Measurements from ENCODE around the gene GRAMD1A. TPM values are rescaled to one million over a fixed set of nuclear protein-coding genes. Genes with fewer than 3 reads are reported as not detected.
"Not testable (repeated sequence)": the region's sequence is repeated elsewhere in the genome, so short reads cannot be mapped to it uniquely, and the experiment has no call there.

GRAMD1A gene
- polyA plus RNA-seq, 1 donor from 2014 or later: 18.1 TPM

GRCh38 chr19:34990578-34991192 is 9.4 kb upstream of the GRAMD1A start:
- Mint-ChIP-seq H3K4me1 (peaks cover 0 to 5% (median 0%) of the 10 kb centered on the region in 3 donors), H3K27ac (no peak overlapping the region), H3K4me3 (no peak overlapping the region), H3K27me3 (peaks cover 3% of the 10 kb centered on the region), H3K9me3 (no peaks in the 10 kb centered on the region), H3K36me3 (peaks cover 3% of the 10 kb centered on the region)

DNA sequence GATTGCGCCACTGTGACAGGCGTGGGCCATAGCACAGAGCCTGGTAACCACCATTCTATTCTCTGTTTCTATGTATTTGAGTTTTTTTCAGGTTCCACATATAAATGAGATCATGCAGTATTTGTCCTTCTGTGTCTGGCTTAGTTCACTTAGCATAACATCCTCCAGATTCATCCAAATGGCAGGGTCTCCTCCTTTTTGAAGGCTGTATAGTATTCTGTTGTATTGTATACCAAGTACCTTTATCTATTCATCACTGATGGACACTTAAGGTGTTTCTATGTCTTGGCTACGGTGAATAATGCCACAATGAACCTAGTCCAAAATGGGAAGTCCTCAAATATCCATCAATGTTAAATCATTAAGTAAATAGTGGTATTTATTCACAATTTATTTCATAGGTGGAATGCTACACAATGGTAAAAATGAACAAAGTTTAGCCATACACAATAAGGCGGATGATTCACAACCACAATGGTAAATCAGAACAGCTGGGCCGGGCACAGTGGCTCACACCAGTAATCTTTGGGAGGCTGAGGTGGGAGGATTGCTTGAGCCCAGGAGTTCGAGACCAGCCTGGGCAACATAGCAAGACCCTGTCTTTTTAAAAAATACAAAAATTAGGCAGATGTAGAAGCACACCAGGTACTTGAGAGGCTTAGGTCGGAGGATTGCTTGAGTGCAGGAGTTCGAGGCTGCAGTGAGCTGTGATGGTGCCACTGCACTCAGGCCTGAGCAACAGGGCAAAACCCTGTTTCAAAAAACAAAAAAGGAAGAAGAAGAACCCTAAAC is 8.4 kb upstream of the GRAMD1A start:
- H3K27ac Mint-ChIP-seq: no peak overlapping the region
- H3K36me3 Mint-ChIP-seq: peaks cover 3% of the 10 kb centered on the region
- H3K9me3 Mint-ChIP-seq: no peaks in the 10 kb centered on the region
- H3K27me3 Mint-ChIP-seq: peaks cover 3% of the 10 kb centered on the region
- H3K4me3 Mint-ChIP-seq: no peak overlapping the region
- peaks cover 0 to 3% (median 0%) of the 10 kb centered on the region in 3 donors for H3K4me1 Mint-ChIP-seq

DNA sequence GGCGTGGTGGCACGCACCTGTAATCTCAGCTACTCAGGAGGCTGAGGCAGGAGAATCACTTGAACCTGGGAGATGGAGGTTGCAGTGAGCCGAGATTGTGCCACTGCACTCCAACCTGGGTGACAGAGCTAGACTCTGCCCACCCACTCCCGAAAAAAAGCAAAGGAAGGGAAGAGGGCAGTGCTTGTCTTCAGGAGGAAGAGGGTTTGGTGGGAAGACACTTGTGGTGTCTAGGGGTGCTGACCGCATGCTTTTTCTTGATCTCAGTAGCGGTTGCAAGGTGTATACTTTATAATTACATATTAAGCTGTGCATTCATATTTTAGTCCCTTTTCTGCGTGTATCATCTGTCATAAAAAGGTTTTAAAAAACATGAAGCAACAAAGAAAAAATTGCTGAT is 7.5 kb upstream of the GRAMD1A start:
- not testable (repeated sequence) for H3K27ac Mint-ChIP-seq, H3K27me3 Mint-ChIP-seq, H3K4me3 Mint-ChIP-seq, H3K4me1 Mint-ChIP-seq, H3K36me3 Mint-ChIP-seq, H3K9me3 Mint-ChIP-seq

GRCh38 chr19:34994286-34994642 is 5.9 kb upstream of the GRAMD1A start:
- Mint-ChIP-seq H3K4me3 (peak overlapping the region in 1 of 4 donors; percentile 69), H3K27me3 (no peaks in the 10 kb centered on the region), H3K4me1 (peaks cover 10 to 15% (median 14%) of the 10 kb centered on the region in 3 donors), H3K36me3 (peaks cover 3% of the 10 kb centered on the region), H3K27ac (no peak overlapping the region), H3K9me3 (no peaks in the 10 kb centered on the region)

DNA sequence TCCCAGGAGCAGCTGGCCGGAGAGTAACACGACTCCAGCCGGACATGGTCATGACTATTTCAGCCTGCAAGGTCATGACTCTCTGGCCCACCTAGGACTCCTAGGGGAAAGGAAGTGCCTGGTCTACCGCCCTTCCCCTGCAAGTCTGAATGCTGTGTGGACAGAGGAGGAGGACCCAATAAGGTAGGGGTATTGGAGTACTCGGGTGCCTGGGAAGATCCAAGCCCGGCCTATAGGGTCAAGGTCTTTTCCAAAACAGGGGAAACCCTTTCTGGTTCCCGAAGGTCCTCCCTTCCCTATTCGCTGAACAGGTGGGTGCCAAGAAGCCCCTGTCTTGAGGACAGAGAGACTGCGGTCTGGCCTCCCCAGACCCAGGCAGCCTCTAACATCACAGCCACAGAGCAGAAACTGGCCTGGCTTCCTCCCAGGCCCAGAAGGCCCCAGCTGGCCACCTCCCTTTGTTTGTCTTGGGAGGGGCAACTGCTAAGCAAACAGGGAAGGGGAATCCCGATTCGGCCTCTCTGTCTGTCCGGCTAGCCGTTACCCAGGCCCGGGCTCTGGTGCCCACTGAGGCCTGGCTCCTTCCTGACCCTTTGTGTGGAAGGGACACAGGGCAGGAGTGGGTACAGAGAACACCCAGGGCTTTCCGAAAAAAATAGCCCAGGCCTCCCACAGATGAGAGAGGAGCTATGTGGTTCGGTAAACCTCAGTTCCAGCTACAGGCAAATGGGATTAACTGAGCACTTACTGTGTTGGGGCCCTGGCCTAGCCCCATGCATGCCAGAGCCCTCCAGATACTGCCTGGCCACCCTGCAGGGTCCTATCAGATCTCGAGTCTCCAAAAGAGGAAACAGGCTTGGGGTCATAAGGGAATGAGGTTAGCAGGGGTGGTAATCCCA is 5.2 kb upstream of the GRAMD1A start:
- Mint-ChIP-seq H3K27me3 (no peaks in the 10 kb centered on the region), H3K36me3 (peaks cover 3% of the 10 kb centered on the region), H3K4me3 (peak overlapping the region in 2 of 4 donors; percentile 33 to 58), H3K4me1 (peaks cover 10 to 15% (median 14%) of the 10 kb centered on the region in 3 donors), H3K9me3 (no peaks in the 10 kb centered on the region), H3K27ac (no peak overlapping the region)

DNA sequence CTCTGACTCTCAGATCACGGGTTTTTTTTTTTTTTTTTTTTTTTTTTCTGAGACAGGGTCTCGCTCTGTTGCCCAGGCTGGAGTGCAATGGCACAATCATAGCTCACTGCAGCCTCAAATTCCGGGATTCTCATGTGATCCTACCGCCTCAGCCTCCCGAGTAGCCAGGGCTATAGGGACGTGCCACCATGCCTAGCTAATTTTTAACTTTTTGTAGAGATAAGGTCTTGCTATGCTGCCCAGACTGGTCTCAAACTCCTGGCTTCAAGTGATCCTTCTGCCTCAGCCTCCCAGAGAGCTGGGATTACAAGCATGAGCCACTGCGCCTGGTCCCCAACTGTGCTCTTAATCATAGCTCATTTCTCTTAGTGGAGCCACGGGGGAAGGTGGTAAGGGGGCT is 4.6 kb upstream of the GRAMD1A start:
- peaks cover 10 to 15% (median 13%) of the 10 kb centered on the region in 3 donors for H3K4me1 Mint-ChIP-seq
- peaks cover 3% of the 10 kb centered on the region for H3K36me3 Mint-ChIP-seq
- H3K4me3 Mint-ChIP-seq: peak overlapping the region in 1 of 4 donors; percentile 9
- no peak overlapping the region for H3K27ac Mint-ChIP-seq
- no peaks in the 10 kb centered on the region for H3K9me3 Mint-ChIP-seq
- H3K27me3 Mint-ChIP-seq: no peaks in the 10 kb centered on the region

DNA sequence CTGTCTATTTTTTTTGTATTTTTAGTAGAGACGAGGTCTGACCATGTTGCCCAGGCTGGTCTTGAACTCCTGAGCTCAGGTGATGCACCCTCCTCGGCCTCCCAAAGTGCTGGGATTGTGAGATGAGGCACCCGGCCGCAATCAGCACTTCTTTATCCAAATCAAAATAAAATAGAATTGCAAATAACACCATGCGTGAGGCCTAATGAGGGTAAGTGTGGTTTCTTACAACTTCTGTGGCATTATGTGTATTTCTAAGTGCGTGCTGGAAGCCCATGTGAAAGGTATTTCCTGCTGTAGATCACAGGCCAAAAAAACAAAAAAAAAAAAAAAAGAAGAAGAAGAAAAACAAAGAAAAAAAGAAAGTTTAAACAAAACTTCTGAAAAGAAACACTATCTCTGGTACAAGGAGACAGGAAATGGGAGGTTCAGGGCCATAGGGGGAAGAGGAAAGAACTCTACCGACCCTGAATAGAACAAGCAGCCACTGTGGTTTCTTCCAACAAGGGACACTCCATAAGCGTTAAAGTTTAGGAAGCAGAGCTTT is 3.0 kb upstream of the GRAMD1A start:
- H3K27ac Mint-ChIP-seq: peak overlapping the region; percentile 31 to 71 (median 52)
- peak overlapping the region in 3 of 4 donors; percentile 45 to 86 (median 85) for H3K4me3 Mint-ChIP-seq
- no peaks in the 10 kb centered on the region for H3K9me3 Mint-ChIP-seq
- peaks cover 3% of the 10 kb centered on the region for H3K36me3 Mint-ChIP-seq
- peaks cover 19 to 23% (median 22%) of the 10 kb centered on the region in 3 donors for H3K4me1 Mint-ChIP-seq
- no peaks in the 10 kb centered on the region for H3K27me3 Mint-ChIP-seq

DNA sequence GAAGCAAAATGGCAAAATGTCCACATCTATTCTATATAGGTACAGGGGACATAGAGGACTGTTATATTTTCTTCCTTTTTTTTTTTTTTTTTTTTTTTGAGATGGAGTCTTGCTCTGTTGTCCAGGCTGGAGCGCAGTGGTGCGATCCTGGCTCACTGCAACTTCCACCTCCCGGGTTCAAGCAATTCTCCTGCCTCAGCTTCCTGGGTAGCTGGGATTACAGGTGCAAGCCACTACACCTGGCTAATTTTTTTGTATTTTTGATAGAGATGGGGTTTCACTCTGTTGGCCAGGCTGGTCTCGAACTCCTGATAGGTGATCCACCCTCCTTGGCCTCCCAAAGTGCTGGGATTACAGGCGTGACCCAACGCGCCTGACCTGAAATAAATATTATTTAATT is 1.9 kb upstream of the GRAMD1A start:
- Mint-ChIP-seq H3K4me3 (peak overlapping the region in 2 of 4 donors; percentile 85 to 88), H3K4me1 (peaks cover 28 to 33% (median 31%) of the 10 kb centered on the region in 3 donors)
- H3K27ac Mint-ChIP-seq, H3K9me3 Mint-ChIP-seq, H3K36me3 Mint-ChIP-seq, H3K27me3 Mint-ChIP-seq: not testable (repeated sequence)

DNA sequence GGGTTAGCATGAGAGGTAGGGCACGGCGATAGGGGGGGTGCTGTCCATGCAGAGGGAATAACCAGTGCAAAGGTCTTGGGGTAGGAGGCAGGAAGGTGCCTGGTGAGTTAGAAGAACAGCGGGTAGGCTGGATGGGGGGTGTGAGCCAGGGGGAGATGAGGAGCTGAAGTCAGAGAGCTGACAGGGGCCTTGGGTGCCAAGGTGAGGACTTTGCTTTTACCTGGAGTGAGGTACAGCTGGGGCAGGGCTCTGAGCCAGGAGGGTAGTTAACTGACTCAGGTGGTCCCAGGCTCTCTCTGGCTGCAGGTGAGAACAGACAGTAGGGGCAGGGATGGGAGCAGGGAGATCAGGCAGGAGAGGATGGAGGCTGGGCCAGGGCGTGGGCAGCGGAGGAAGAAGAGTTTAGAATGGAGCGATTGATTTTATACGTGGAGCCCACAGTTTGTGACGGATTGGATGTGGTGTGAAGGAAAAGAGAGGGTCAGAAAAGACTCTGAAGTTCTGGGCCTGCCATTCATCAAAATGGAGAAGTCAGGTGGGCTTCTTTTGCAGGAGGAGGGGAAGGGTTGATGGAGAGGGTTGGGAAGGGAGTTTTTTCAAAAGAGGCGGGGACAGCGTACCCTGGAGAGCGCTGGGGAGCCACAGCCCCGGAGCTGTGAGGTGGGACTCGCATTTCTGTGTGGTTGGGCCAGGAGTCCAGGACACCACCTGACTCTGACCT is 1.2 kb upstream of the GRAMD1A start:
- peak overlapping the region; percentile 81 to 93 (median 86) for H3K4me3 Mint-ChIP-seq
- peak overlapping the region in 2 of 3 donors; percentile 75 to 95 for H3K27ac Mint-ChIP-seq
- peaks cover 3% of the 10 kb centered on the region for H3K36me3 Mint-ChIP-seq
- H3K27me3 Mint-ChIP-seq: no peaks in the 10 kb centered on the region
- H3K4me1 Mint-ChIP-seq: peaks cover 33 to 38% (median 37%) of the 10 kb centered on the region in 3 donors
- no peaks in the 10 kb centered on the region for H3K9me3 Mint-ChIP-seq

DNA sequence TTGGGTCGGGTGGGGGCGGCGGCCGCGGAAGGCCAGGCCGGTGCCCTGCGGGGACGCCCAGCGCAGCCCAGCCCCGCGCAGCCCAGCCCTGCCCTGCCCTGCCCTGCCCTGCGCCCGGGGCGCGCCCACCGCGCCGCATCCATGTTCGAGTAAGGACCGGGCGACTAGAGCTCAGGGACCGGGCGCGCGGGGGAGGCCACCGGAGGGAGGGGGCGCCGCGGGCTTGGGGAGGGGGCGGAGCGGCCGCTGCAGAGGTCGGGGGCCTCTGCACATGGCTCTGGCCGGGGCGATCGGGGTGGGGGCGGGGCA is 169 bp downstream of the GRAMD1A start:
- Mint-ChIP-seq H3K27me3 (no peaks in the 10 kb centered on the region), H3K27ac (no peak overlapping the region), H3K4me3 (peak overlapping the region in 2 of 4 donors; percentile 93 to 95), H3K36me3 (no peaks in the 10 kb centered on the region), H3K4me1 (peaks cover 35 to 40% (median 38%) of the 10 kb centered on the region in 3 donors), H3K9me3 (no peaks in the 10 kb centered on the region)

DNA sequence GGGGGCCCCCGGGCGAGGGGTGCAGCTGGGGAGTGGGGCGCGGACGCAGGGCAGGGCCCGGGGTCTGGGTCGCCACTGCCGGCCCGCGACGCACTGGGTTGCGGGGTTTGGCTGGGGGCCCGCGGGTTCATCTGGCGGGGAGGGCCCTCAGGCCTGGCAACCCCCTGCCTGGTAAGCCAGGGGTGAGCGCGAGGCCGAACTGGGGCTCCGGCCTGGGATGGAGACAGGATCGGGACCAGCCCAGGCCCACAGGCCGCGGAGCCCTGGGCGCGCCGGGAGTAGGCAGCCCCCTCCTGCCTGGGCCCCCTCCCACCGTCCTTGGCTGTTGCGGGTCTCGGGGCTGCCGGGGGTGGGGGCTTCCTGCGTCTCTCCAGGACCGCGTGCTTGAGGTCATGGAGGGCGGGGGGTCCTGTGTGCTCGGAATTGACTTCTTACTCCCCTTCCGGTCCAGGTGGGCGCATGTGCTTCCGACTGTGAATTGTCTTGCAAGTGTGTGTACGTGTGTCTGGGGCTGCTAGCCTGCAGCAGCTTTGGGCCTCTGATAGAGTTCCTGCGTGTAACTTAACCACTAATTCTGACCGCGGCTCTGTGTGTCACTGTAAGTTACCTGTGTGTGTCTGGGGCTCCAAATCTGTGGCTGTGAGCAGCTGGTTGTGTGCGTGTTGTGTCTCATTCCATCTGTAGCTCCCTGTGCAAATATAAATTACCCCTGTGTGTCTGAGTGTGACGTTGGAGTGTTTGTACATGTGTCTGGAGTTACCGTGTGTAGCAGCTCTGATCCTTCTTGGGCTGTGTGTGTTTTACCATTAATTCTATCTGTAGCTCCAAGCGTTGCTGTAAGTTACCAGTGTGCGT is 751 bp downstream of the GRAMD1A start:
- Mint-ChIP-seq H3K36me3 (no peaks in the 10 kb centered on the region), H3K9me3 (no peaks in the 10 kb centered on the region), H3K27ac (peak overlapping the region; percentile 20 to 90 (median 88)), H3K4me1 (peaks cover 35 to 40% (median 38%) of the 10 kb centered on the region in 3 donors), H3K27me3 (no peaks in the 10 kb centered on the region), H3K4me3 (peak overlapping the region; percentile 88 to 95 (median 95))

DNA sequence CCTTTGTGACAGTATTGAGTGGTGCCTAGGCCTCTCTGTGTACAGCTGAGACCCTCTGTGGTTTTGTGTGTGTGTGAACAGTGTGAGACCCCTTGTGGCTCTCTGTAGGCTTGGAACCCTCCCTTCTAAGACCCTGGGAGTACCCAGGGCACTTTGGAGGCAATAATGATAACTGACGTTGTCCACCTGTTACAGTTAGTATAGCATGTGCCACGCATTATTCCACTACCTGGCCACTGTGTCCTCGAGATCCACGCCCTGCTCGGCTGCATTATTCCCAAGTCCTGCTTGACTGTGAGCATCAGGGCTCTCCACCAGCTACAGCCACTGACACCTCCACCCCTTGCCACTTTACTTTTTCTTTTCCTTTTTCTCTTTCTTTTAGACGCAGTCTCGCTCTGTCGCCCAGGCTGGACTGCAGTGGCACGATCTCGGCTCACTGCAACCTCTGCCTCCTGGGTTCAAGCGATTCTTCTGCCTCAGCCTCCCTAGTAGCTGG is 2.0 kb downstream of the GRAMD1A start:
- Mint-ChIP-seq H3K4me3 (peak overlapping the region; percentile 88 to 95 (median 95)), H3K9me3 (no peaks in the 10 kb centered on the region), H3K27me3 (no peaks in the 10 kb centered on the region), H3K4me1 (peaks cover 35 to 40% (median 36%) of the 10 kb centered on the region in 3 donors), H3K27ac (peak overlapping the region; percentile 20 to 88 (median 54)), H3K36me3 (no peaks in the 10 kb centered on the region)

GRCh38 chr19:35004517-35005255 is 4.6 kb downstream of the GRAMD1A start:
- Mint-ChIP-seq H3K27me3 (no peaks in the 10 kb centered on the region), H3K4me1 (peaks cover 23 to 29% (median 26%) of the 10 kb centered on the region in 3 donors), H3K4me3 (no peak overlapping the region), H3K27ac (peak overlapping the region in 2 of 3 donors; percentile 10 to 80), H3K36me3 (no peaks in the 10 kb centered on the region), H3K9me3 (no peaks in the 10 kb centered on the region)

Data from IgD-negative memory B cell (primary cell).